GM19099 (cell line): ENCODE measurements around the gene COX4I2.

Experiments used
- POLR2A ChIP-seq: IDR thresholded peaks from 3 replicates; pipeline ENCODE4 v1.6.1; 2011; ENCODE audit warnings: low read depth; ENCODE audit not compliant: insufficient read length; ENCODE audit errors: extremely low read depth

COX4I2 gene

DNA sequence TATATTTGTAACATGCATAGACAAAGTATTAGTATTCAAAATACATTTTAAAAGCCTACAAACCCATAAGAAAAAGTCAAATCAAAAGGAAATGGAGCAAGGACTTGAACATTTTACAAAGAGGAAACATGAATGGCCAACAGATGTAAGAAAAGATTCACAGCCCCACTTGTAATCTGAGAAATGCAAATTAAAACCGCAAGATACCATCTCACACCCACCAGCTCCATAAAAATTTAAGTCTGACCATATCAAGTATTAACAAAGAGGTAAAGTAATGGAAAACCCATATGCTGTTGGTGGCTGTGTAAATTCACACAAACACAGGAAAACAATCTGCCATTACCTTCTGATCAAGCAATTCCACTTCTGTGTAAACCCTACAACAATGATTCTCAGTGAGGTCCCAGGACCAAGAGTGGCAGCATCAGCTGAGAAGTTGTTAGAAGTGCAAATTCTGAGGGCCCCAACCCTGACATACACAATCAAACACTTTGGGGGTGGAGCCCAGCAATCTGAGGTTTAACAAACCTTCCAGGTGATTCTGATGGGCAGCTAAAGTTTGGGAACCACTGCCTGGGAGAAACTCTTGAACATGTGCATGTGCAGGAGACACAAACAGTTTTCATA is 54.0 kb downstream of the COX4I2 start:
- no peak for TF ChIP-seq POLR2A

DNA sequence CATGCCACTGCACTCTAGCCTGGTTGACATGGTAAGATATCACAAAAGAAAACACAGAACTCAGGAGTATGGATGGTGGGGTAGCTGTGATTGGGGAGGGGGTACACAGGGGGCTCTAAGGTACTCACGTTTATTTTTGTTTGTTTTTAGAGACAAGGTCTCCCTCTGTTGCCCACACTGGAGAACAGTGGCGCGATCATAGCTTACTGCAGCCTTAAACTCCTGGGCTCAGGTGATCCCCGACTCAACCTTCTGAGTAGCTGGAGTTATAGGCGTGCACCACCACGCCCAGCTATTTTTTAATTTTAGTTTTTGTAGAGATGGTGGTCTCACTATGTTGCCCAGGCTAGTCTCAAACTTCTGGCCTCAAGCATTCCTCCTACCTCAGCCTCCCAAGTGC is 55.7 kb downstream of the COX4I2 start:
- no peak for TF ChIP-seq POLR2A

DNA sequence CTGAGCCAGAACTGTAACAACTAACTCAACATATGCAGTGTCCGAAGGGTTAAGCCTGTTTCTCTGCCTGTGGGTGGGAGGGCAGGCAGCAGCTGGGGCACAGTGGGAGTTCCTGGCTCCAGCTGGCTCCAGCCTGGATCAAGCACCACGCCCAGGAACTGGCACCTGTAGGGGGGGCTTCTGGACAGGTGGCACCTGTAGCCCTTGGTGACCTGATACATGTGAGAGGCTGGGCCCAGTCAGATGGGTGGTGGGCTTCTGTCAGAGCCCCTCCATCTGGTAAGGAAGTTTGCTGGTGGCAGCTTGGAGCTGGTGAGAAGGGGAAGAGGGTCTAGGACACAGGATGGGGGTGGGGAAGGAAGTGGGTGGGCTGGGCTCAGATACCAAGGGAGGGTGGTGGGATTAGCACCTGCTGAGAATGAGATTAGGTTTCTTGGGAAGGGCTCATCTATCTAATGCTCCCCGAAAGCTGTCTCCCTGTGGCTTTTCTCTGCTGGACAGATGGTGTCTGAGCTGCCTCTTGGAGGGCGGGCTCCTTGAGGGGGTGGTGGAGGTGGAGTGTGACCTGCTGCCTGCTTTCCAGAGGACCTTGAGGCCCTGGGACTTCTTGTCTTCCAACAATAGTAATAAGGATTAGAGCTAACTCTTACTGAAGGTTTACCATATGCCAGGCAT is 56.4 kb downstream of the COX4I2 start:
- no peak for TF ChIP-seq POLR2A
